ENCODE results near the gene SLC7A5. TPM values are rescaled to one million over a fixed set of nuclear protein-coding genes. Genes with fewer than 3 reads are reported as not detected.

Gene SLC7A5
- total RNA-seq, 1 experiment from 2014 or later: 81.7 TPM

DNA sequence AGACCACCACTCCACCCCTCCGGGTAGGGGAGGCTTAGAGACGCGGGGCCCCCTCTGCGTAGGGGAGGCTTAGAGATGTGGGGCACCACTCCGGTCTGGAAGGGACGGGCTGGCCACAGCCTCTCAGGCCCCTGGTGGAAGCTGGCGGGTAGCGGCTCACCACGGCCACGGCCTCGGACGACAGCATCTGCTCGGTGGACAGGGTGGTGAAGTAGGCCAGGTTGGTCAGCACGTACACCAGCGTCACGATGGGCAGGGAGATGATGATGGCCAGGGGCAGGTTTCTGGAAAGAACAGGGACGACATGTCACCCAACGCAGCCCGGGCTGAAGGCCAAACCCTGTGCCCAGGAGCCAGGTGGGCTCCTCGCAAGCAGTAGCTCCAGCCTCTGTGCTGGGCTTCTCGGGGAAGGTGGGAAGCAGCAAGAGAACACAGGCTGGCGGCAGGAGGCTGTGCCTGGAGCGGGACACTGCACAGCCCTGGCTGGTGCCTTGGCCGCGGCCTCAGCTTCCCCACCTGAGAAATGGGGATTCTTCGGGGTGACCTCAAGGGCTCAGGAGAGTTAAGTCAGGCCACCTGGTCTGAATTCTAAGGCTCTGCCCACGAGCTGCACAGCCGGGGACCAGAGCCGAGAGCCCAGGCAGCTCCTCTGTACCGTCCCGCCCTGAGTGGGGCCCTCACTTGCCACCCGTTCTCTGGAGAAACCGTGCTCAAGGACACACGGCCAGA lies 29.6 kb downstream of the SLC7A5 start:
- in situ Hi-C loops (cut with HindIII; ENCODE audit: low pct_unique_long_range_greater_than_20kb, low sequenced_read_pairs): no loop called here
- DNase-seq (ENCODE audit: low read depth): no peak

DNA sequence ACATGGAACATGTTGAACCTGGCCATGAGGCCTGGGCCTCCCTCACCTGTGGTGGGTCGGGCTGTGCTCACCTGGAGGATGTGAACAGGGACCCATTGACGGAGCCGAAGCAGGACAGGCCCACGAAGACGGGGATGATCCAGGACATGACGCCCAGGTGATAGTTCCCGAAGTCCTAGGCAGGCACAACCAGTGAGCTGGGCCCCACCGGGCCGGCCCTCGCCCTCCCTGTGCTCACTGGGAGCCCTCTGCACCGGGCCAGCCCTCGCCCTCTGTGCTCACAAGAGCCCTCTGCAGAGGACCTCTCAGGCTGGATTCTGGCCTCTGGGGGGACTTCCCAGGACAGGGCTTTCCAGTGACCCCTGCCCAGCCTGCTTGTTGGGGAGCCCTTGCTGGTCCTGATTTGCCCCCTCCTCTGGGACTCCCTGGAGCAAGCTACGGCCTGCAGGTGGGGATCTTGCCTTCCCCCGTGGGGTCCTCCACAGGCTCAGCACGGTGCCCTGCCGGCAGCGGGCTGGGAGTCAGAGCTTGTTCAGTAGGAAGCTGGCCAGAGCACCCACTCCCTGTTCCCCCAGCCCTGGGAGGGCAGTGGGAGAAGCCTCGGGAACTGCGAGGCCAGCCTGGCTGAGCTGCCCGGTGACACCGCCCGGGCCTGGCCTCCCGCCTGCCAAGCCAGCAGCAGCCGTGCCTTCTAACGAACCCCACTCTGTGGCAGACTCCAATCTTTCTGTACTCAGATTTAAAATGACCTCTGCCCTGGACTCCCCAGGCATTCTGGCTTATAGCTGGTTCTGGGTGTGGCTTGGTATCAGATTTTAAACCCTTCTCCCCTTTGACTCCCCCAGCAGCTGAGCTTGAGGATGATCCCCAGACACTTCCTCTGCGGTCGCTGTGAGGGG lies 30.4 kb downstream of the SLC7A5 start:
- DNase-seq (ENCODE audit: low read depth): no peak
- in situ Hi-C loops (cut with HindIII; ENCODE audit: low pct_unique_long_range_greater_than_20kb, low sequenced_read_pairs): no loop called here

DNA sequence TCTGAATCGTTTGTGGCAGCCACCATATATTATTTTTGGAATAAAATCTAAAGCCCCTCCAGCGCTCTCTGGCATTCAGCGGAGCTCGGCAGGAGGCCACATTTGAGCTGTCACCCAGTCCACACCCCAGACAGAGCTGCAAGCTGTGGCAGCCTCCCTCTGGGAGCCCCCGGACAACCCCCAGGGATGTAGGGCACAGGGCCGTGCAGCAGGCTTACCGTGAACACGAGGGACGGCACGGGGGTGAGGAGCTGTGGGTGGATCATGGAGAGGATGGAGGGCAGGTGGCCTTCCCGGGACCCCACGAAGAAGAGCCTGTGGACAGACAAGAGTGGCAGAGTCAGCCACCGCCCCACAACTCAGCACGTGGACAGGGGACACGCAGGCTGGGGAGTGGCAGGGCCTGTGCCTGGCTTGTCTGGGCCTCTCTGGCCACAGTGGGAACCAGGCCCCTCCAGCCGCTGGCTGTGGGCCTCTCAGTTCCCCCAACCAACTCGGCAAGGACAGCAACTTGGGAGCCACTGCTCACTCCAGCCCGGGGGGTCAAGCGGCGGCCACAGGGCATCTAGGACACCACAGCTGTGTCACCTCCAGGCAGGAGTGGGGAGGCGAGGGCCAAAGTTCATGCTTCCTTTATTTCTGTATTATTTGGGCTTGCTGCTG lies 31.5 kb downstream of the SLC7A5 start:
- DNase-seq (ENCODE audit: low read depth): no peak
- in situ Hi-C loops (cut with HindIII; ENCODE audit: low pct_unique_long_range_greater_than_20kb, low sequenced_read_pairs): no loop called here

DNA sequence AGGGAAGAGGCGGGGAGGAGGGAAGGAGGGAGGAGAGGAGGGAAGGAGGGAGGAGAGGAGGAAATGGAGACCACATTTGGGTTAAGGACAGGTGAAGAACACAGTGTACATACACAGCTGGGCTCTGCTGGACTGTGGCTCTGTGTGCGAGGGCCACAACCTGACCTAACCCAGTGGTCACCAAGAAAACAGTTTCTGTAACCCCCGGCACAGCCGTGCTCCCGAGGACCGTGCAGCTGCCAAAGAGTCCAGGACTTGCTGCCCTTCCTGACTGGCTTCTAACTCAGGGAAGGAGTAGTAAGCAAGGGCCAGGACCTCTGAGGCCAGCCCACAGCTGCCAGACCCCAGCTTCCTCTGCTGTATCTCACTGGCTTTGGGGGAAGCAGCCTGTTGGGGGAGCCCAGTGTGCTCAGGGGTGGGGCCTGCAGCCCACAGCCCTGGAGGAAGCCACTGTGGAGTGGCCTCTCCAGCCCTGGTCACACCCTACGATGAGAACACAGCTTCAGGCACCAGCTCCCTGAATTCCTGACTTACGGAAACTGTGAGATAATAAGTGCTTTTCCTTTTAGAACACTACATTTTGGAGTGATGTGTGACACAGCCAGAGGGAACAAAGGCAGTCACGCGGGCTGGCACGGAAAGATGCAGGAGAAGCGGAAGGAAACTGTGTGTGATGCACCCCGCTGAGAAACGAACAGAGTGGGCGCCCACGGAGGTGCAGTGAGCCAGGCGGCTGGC lies 32.3 kb downstream of the SLC7A5 start:
- no peak for DNase-seq (ENCODE audit: low read depth)
- in situ Hi-C loops (cut with HindIII; ENCODE audit: low pct_unique_long_range_greater_than_20kb, low sequenced_read_pairs): no loop called here

DNA sequence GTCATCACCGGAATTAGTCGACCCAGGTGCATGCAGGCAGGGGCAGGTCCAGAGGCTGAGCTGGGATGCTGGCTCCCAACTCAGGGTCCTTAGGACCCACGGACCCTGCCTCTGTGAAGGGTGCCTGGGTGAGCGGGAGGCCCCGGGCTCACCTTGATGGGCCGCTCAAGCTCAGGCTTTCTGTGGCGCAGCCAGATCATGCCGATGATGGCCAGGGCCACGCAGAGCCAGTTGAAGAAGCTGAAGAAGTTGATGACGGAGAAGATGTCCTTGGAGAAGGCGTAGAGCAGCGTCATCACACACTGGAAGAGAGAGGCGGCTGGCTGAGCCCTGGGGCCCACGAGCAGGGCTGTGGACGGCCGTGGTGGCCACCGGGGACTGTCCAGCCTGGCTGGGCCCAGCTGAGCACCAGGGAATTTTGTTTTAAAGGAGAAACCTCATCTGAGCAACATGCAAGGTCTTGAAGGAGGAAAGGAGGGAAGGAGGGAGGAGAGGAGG lies 32.9 kb downstream of the SLC7A5 start:
- DNase-seq (ENCODE audit: low read depth): no peak
- in situ Hi-C loops (cut with HindIII; ENCODE audit: low pct_unique_long_range_greater_than_20kb, low sequenced_read_pairs): no loop called here

DNA sequence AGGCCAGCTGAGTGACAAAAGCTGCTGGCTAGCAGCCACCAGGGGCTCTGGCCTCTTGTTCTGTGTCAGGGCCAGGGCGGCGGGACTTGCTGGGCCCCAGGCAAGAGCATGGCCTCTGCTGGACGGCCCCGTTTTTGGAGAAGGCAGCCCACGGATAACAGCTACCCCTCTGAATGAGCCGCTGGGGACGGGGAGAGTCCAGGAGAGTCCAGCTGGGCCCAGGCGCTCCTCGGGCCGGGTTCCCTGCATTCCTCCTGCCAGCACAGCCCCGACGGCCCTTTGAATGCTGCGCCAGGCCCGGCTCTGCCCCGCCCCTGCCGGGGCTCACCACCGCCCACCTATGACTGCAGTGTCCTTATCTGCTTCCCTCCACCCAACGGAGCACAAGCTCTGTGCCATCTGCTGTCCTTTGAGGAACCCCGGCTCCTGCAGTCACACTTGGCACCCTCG lies 33.4 kb downstream of the SLC7A5 start:
- in situ Hi-C loops (cut with HindIII; ENCODE audit: low pct_unique_long_range_greater_than_20kb, low sequenced_read_pairs): no loop called here

DNA sequence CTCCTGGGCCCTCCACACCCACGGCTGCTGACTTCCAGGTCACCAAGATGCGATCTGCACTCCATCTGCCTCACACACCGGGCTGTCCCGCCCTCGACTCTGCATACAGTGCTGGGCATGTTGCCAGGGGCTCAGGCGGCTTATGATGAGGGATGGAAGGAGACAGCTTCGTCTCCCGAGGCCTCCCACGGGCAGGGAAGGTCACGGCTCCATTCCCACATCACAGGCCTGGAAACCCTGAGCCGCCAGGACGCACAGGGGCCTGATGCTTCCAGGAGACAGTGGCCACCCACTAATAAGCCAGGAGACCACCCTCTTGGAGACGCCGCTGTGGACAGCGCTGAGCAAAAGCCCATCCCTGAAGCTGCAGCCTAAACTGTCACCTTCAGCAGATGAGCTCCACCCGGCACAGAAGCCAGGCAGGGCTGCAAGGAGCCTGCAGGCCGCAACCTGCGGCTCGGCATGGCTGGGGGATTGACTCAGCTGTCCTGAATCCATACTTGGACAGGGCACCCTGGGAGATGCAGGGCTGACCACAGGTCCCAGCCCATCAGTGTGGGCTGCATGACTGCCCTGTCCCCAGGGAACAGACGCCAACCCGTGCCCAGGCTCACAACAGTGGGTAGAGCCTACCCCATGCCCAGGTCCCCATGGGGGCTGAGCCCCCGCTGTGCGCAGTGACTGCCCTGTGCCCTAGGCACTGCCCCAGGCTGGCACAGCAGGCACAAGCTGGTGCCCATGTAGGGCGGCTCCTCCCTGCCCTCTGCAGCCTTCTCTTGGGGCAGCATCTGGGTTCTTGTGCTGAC lies 34.4 kb downstream of the SLC7A5 start:
- DNase-seq (ENCODE audit: low read depth): no peak
- in situ Hi-C loops (cut with HindIII; ENCODE audit: low pct_unique_long_range_greater_than_20kb, low sequenced_read_pairs): no loop called here

More for the DNA sequence above, 33.4 kb downstream of the SLC7A5 start:
- no peak for DNase-seq (ENCODE audit: low read depth)

DNA sequence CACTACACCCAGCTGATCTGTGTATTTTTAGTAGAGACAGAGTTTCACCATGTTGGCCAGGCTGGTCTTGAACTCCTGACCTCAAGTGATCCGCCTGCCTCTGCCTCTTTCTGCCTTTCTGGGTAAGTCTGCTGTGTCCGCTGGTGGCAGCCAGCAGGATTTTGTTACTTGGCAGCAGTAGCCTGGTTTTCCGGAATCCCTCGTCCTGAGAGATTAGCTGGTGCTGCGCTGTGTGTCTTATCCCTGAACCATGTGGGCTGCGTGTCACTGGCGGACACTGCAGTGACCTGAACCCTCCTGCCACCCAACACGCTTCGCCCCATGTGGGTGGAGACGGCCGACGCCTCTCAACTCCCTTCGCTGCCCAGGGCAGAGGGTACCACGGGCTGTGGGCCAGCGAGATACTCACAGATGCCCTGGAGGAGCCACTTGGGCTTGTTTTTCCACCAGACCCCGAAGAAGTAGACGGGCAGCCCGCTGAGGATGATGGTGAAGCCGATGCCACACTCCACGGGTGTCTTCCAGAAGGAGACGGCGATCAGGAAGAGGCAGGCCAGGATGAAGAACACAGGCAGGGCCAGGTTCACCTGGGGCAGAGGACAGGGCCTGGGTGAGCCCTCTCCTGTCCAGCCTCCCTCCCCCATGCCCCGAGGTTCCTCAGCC lies 35.2 kb downstream of the SLC7A5 start:
- in situ Hi-C loops (cut with HindIII; ENCODE audit: low pct_unique_long_range_greater_than_20kb, low sequenced_read_pairs): no loop called here
- no peak for DNase-seq (ENCODE audit: low read depth)

DNA sequence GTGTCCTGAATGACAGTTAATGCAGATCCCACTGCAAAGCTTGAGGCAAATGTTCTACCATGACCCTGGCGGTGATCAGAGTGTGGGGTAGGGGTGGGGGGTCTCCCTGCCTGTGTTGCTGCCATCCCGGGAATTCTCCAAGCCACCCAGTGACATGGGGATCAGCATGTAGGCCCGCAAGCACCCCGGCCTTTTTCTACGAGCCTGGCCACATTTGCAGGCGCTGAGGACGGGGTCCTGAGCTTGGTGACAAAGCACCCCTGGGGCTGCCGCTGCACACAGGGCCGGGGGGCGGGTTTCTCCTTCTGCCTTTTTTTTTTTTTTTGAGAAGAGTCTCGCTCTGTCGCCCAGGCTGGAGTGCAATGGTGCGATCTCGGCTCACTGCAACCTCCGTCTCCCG lies 35.8 kb downstream of the SLC7A5 start:
- in situ Hi-C loops (cut with HindIII; ENCODE audit: low pct_unique_long_range_greater_than_20kb, low sequenced_read_pairs): no loop called here
- DNase-seq (ENCODE audit: low read depth): no peak

DNA sequence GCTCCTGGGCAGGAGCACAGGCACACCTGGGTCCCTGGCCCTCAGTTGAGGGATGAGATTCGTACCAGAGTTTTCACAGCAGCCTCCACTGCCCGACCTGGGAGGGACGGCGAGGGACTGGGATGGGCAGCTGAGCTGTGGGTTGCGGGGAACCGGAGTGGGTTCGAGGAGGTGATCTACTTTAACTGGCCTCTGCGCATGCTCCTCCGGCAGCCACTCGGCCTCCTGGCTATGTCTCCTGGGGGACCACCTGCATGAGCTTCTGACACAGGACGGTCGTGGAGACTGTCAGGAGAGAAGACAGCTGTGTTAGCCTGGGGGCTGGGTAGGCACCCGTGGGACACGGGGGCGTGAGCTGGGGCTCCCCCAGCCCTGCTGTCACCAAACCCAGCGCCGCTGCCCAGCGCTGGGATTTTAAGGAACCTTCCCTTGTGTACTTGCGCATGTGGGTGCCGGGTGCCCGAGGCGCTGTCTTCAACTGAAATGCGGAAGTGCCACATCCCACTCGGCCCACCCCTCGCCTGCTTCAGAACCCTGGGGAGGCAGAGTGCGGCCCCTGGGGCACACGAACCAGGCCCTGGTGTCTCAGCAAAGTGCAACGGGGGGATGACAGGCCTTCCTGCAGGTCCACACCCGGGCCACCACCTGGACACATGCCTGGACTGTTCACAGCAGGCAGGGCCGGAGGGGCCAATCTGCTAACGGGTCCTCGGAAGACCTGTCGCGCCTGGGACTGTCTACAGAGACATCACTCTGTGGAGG lies 36.4 kb downstream of the SLC7A5 start:
- DNase-seq (ENCODE audit: low read depth): no peak
- in situ Hi-C loops (cut with HindIII; ENCODE audit: low pct_unique_long_range_greater_than_20kb, low sequenced_read_pairs): no loop called here

DNA sequence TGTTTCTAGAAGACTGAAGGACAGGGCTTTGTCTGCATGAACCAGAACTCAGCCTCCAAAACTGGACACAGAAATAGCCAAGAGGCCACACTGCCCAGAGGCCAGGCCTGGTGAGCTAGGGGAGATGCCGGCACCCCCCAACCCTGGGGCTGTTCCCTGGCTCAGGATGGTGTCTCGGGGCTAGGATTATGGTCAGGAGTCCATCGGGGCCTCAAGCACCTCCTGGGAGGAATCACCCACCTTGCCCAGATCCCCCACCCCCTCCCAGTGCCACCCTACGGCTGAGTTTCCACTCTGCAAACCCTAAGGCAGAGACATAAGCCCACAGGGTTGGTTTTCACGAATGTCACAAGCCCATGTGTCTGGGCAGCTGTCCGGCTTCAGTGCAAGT lies 37.2 kb downstream of the SLC7A5 start:
- in situ Hi-C loops (cut with HindIII; ENCODE audit: low pct_unique_long_range_greater_than_20kb, low sequenced_read_pairs): no loop called here
- no peak for DNase-seq (ENCODE audit: low read depth)

DNA sequence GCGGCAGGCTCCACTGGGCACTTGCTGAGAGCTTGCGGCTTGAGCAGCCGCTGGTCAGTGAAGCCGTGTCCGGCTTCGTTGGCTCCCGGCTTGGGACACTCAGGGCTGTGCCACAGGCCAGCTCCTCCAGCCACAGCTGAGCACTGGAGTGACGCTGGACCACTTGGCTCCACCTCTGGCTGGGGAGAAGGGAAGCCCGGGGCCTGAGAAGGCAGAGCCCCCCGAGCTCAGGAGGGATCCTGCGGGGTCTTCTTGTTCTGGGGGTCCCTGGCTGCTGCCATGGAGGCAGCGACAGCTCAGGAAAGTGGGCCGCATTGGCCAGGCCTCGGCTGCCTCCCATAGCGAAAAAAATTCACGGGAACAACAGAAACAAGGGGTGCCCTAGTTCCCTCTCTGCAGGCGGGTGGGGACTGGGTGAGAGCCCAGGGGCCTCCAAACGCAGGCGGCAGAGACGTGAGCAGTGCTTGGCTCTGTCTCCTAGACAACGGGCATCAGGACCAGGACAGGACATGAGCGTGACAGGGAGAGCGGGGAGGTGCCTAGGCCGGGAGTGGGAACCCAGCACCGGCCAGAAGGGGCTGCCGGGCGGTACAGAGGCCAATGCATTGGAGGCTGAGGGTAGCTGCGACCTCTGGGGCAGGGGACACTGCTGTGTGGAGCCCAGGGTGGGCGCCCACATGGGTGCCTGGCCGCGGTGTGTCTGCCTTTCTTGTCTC lies 37.7 kb downstream of the SLC7A5 start:
- in situ Hi-C loops (cut with HindIII; ENCODE audit: low pct_unique_long_range_greater_than_20kb, low sequenced_read_pairs): no loop called here

DNA sequence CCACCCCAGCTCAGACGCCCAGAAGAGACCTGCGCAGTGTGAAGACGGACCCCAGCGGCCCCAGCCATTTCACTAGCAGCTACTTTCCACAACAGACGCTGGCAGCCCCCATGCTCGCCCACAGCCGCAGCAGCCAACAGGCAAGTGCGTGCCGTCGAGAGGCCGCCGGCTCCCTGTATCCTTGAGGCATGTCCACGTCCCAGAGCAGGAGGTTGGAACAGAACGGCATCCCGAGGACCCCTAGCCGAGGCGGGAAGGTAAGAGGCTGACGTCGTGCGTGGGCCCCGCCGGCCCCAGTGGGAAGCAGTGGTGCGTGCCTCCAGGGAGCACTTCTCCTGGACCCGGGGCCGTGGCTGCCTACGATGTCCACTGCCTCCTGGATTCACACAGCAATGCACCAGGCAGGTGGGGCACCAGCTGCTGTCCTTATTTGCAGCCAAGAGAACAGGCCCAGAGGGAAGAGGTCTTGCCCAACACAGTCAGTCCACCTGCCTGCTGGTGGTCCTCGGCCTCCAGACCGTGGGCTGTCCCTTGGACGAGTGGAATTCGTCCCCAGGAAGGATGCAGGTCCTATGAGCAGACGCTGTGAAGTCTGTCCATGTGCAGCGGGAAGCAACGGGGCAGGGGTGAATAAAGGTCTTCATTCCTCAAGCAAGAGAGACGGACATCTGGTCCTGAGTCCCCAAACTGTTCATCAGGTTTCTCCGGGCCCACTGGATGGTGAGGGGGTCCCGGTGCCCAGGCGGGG lies 38.5 kb downstream of the SLC7A5 start:
- no peak for DNase-seq (ENCODE audit: low read depth)
- in situ Hi-C loops (cut with HindIII; ENCODE audit: low pct_unique_long_range_greater_than_20kb, low sequenced_read_pairs): no loop called here

More for the DNA sequence above, 37.7 kb downstream of the SLC7A5 start:
- DNase-seq (ENCODE audit: low read depth): no peak

DNA sequence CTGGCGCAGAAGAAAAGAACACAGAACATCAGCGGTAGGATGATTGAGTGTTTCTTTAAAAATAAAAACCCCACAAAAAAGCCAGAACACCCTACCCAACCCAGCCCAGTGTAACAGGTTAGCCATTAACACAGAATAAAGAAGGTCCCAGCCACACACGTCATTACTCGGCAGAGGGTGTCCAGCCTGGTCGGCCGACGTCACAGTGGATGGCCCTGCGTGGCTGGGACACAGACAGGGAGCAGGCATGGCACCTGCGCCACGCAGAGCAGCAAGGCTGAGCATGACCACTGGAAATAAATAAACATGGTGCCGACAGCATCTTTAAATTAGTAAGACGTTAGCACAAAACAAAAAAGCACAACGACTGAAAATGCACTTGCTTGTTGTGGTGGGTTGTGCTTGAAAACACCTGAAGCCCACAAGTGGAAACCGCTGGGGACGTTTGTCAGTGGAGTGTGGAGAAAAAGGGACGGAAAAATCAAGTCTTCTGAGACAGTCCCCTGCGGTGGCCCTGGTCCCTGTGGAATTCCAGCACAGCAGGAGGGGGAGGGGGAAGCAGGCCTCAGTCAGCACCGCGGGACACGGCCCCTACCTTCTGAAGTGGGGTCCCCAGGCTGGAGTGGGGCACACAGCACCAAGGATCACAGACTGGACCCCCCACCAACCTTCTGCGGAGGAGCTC lies 39.2 kb downstream of the SLC7A5 start:
- no peak for DNase-seq (ENCODE audit: low read depth)
- in situ Hi-C loops (cut with HindIII; ENCODE audit: low pct_unique_long_range_greater_than_20kb, low sequenced_read_pairs): no loop called here

DNA sequence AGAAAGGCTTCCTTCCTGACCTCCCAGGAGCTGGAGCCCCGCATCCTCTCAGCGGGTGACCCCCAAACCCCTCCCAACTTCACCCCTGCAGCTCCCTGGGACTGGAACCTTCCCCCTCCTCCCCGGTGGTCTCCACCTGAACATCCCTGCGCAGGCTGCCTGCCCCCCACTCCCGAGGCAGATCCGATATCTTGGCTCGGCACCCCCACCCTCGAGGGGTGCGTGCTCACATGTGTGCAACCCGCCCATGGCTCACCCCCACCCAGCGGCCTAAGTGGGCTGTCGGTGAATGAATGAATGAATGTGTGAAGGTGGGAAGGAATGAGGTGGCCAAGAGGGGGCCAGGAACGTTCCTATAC lies 39.7 kb downstream of the SLC7A5 start:
- no peak for DNase-seq (ENCODE audit: low read depth)
- in situ Hi-C loops (cut with HindIII; ENCODE audit: low pct_unique_long_range_greater_than_20kb, low sequenced_read_pairs): no loop called here
